Activated naive CD4-positive, alpha-beta T cell treated with anti-CD3 and anti-CD28 coated beads, Interleukin-2, amount 50 U/mL, for 72 hours (primary cell): ENCODE results near the gene CDK19. TPM values are rescaled to one million over a fixed set of nuclear protein-coding genes. Genes with fewer than 3 reads are reported as not detected.
A peak's percentile ranks its signal among the peaks of the same experiment; 100 is the strongest.

Source experiments
- ATAC-seq, 2 donors: fragments of 150-1000 bp; cut with Tn5 transposase; 2 replicates each; pipeline ENCODE4 v1.10.0; 2021; ENCODE audit warnings: mild to moderate bottlenecking in 2 of 2, moderate library complexity in 2 of 2
- DNase-seq, 2 donors: peaks; one replicate each; pipeline ENCODE4 v3.0.0; 2021 to 2022; ENCODE audit warnings: low spot score in 2 of 2
- H3K27ac Mint-ChIP-seq, 2 donors: one replicate each; pipeline ENCODE4 v1.8.0; 2022; ENCODE audit warnings: mild to moderate bottlenecking in 2 of 2, mixed read lengths in 2 of 2
- H3K36me3 Mint-ChIP-seq, 2 donors: one replicate each; pipeline ENCODE4 v1.8.0; 2022; ENCODE audit warnings: mixed read lengths in 2 of 2
- H3K9me3 Mint-ChIP-seq, 2 donors: one replicate each; pipeline ENCODE4 v1.8.0; 2022; ENCODE audit warnings: mixed read lengths in 2 of 2
- total RNA-seq, 2 donors: library from RNA; stranded (reverse); gene quantifications; one replicate each; pipeline ENCODE4 v1.2.3, GENCODE V29; 2022

CDK19 gene
- total RNA-seq, 2 donors from 2014 or later, result 14.3 to 17.9 TPM

DNA sequence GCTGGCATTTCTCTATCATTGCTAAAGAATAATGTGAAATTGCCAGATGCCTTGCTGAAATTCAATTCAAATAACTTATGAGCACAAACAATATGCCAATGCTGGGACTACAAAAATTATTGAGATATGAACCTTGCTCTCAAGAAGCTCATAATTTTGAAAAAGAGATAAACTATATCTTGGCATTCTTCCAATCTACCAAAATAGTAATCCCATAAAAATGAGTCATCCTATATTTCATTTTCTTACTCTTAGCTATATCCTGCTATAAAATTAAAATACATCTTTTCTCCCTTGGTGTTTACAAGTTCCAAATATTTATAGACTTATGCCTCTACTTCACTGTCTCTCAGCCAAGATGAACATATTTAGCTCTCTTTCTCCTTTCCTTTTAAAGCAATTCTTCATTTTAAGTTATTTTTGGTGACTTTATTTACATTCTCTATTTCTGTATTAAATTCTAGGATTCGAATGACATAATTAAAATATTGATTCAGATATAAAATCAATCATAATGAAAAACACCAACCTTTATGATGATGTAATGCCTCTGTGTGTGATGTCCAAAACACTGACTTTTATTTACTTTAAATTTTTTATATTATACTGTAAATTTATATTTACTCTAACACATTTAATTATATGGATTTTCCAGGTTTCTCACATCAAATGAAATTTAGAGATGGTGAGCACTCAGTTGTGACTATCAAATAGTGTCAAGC is 152.6 kb downstream of the CDK19 start:
- Mint-ChIP-seq H3K36me3 (no peaks in the 10 kb centered on the region), H3K9me3 (no peaks in the 10 kb centered on the region), H3K27ac (no peak overlapping the region)
- ATAC-seq, result no peak
- no peak for DNase-seq

GRCh38 chr6:110661414-110661813 is 153.9 kb downstream of the CDK19 start:
- Mint-ChIP-seq H3K9me3 (no peaks in the 10 kb centered on the region), H3K36me3 (no peaks in the 10 kb centered on the region), H3K27ac (no peak overlapping the region)
- DNase-seq (no peak), ATAC-seq (no peak)

GRCh38 chr6:110660066-110660655 is 155.1 kb downstream of the CDK19 start:
- H3K36me3 Mint-ChIP-seq, result no peaks in the 10 kb centered on the region
- H3K27ac Mint-ChIP-seq, result no peak overlapping the region
- DNase-seq (no peak), ATAC-seq (no peak)
- H3K9me3 Mint-ChIP-seq, result no peaks in the 10 kb centered on the region

DNA sequence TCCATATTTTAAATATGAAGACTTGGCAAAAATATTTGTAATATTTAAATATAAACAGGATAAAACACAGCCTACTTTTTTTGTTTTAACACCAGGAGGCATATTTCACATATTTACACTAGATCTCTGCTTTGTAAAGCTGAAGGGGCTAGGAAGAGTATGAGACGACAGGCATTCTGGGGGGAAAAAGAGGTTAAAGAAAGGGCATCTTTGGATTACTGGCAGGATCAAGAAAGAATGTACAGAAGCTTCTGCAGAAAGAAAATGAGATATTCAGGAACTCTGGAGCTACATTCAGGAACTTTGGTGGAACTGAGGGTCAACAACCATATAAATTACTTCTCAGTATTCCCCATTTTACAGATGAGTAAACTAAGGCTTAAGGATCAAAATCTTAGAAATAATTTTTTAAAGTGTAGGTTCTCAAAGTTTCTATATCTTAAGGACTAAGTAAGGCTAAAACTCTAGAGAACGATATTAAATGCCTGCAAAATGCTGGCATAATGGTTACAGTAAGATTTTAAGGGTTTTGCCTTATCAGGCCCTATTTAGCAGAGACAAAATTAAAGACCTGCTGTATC is 156.5 kb downstream of the CDK19 start:
- H3K36me3 Mint-ChIP-seq, result no peaks in the 10 kb centered on the region

GRCh38 chr6:110656492-110656891 is 158.8 kb downstream of the CDK19 start:
- Mint-ChIP-seq H3K36me3 (no peaks in the 10 kb centered on the region), H3K9me3 (no peaks in the 10 kb centered on the region), H3K27ac (no peak overlapping the region)
- no peak for DNase-seq
- ATAC-seq, result no peak

More for the DNA sequence above, 156.5 kb downstream of the CDK19 start:
- ATAC-seq (no peak), DNase-seq (no peak)
- Mint-ChIP-seq H3K9me3 (no peaks in the 10 kb centered on the region), H3K27ac (no peak overlapping the region)

DNA sequence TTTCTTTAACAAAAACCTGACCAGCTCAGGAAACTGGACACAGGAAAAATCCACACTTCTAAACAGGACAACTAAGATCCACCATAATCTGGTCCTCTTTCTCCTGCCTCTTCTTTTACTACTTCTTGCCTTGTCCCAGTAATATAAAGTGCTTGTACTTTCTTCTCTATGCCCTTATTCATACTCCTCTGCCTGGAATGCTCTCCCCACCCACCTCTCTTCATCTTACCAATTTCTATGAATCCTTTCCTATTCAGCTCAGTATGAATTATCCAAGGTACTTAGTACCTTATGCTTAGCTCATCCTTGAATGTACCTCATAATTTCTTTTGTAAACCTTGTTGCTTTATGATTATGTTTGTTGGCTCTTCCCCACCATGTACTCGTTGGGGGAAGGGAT is 159.4 kb downstream of the CDK19 start:
- no peaks in the 10 kb centered on the region for H3K36me3 Mint-ChIP-seq

GRCh38 chr6:110654096-110654820 is 161.0 kb downstream of the CDK19 start:
- Mint-ChIP-seq H3K36me3 (no peaks in the 10 kb centered on the region), H3K9me3 (no peaks in the 10 kb centered on the region), H3K27ac (no peak overlapping the region)
- ATAC-seq (no peak), DNase-seq (no peak)

More for the DNA sequence above, 159.4 kb downstream of the CDK19 start:
- no peak overlapping the region for H3K27ac Mint-ChIP-seq
- ATAC-seq, result no peak
- no peaks in the 10 kb centered on the region for H3K9me3 Mint-ChIP-seq
- DNase-seq, result no peak

GRCh38 chr6:110653381-110653780 is 161.9 kb downstream of the CDK19 start:
- ATAC-seq (no peak), DNase-seq (no peak)
- H3K9me3 Mint-ChIP-seq, result no peaks in the 10 kb centered on the region
- no peaks in the 10 kb centered on the region for H3K36me3 Mint-ChIP-seq
- no peak overlapping the region for H3K27ac Mint-ChIP-seq

GRCh38 chr6:110652520-110652919 is 162.7 kb downstream of the CDK19 start:
- DNase-seq (no peak), ATAC-seq (peak; percentile 22 to 58)
- Mint-ChIP-seq H3K9me3 (no peaks in the 10 kb centered on the region), H3K36me3 (no peaks in the 10 kb centered on the region), H3K27ac (no peak overlapping the region)

DNA sequence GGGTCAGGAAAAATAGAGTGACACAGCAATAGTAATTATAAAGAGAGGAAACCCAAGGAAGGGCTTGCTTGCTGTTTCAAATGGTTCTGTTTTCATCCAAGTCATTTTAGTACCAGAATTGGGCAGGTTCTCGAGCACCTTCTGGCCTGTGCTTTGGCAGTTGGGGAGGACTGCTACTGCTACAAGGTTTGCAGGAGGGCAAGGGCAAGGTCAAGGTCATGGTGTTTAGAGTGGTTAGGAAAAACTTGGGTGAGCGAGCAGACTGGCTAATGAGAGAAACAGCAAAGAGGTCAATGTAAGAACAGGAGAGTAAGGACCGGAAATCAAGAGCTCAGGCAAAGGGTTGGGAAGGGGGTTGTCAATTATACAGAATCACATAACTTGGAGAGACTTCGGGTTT is 164.5 kb downstream of the CDK19 start:
- ATAC-seq, result no peak

GRCh38 chr6:110649704-110650103 is 165.6 kb downstream of the CDK19 start:
- no peaks in the 10 kb centered on the region for H3K36me3 Mint-ChIP-seq
- no peaks in the 10 kb centered on the region for H3K9me3 Mint-ChIP-seq
- no peak overlapping the region for H3K27ac Mint-ChIP-seq

More for the DNA sequence above, 164.5 kb downstream of the CDK19 start:
- DNase-seq, result no peak
- Mint-ChIP-seq H3K36me3 (no peaks in the 10 kb centered on the region), H3K27ac (no peak overlapping the region), H3K9me3 (no peaks in the 10 kb centered on the region)

DNA sequence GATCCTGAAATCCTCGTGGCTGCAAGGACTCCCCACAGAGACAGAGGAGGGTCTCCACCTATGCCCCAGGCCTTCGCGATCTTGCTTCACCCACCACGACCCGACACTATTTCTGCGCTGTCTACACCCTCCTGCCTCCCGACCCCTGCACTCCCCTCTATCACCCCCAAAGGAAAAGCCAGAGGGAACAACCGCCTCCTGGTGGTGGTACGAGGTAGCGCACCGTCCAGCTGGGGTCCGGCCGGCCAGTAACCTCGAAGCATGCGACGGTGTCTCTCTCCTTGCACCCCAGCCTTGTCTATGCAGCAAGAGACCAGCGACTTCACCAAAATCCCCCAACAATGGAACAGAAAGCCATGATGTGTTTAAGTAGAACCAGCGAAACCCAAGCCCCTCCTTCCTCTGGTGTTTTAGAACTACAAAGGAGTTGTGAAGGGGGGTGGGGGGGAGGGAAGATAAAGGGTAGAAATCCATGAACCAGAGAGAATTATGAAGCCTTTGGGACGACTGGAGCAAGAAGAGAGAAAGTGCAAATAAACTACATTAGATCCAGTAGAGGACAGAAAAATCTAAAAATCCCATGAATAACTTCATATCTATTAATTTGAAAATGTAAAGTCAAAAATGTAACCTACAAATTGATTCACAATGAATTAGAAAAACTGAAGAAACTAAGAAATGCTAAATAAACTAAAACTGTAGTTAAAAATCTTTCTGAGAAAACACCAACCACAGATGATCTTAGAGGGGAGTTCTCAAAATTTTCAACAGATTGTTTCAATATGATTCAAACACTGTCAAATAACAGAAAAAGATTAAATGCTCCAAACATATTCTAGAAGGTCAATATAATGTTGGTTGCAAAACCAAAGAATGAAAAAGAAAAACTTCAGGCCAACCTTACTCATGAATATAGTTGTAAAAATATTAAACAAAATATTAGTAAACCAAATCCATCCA is 168.0 kb downstream of the CDK19 start:
- Mint-ChIP-seq H3K36me3 (no peaks in the 10 kb centered on the region), H3K9me3 (no peaks in the 10 kb centered on the region), H3K27ac (peak overlapping the region in 1 of 2 donors; percentile 73)
- DNase-seq, result peak in 1 of 2 donors; percentile 14
- no peak for ATAC-seq

More at GRCh38 chr6:110649704-110650103, 165.6 kb downstream of the CDK19 start:
- ATAC-seq, result no peak
- no peak for DNase-seq

DNA sequence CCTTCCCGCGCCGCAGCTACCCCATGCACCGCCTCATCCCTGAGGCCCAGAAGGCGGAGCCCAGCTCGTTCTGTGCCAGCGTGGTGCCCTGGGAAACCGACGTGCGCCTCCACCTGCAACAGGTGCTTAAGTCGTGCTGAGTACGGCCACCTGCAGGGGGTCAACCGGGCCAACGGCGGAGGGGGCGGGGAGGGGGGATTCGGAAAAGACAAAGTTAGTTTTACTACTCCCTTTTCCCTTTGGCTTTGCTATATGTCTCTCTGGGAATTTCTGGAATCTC is 168.9 kb downstream of the CDK19 start:
- ATAC-seq (no peak), DNase-seq (no peak)
- no peaks in the 10 kb centered on the region for H3K9me3 Mint-ChIP-seq
- H3K36me3 Mint-ChIP-seq, result no peaks in the 10 kb centered on the region
- H3K27ac Mint-ChIP-seq, result no peak overlapping the region

GRCh38 chr6:110645685-110646418 is 169.4 kb downstream of the CDK19 start:
- DNase-seq, result no peak
- no peaks in the 10 kb centered on the region for H3K36me3 Mint-ChIP-seq
- H3K9me3 Mint-ChIP-seq, result no peaks in the 10 kb centered on the region
- no peak overlapping the region for H3K27ac Mint-ChIP-seq
- ATAC-seq, result no peak

DNA sequence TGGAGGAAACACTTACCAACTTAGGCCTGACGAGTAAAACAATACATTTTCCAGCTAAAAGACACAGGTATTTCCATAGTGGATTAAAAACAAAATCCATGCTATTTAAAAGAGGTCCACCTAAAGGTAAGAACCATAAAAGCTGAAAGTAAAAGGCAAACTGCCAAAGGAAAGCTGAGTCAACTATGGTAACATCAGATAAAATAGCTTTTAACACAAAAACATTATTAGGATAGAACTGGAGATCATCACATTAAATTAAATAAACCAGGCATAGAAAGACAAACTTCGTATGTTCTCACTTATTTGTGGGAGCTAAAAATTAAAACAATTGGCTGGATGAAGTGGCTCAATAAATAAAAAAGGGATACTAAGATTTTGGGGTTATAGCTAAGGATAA is 172.1 kb downstream of the CDK19 start:
- DNase-seq (no peak), ATAC-seq (no peak)
- Mint-ChIP-seq H3K9me3 (no peaks in the 10 kb centered on the region), H3K36me3 (peaks cover 0 to 4% of the 10 kb centered on the region in 2 donors), H3K27ac (no peak overlapping the region)

GRCh38 chr6:110642711-110643110 is 172.6 kb downstream of the CDK19 start:
- no peak overlapping the region for H3K27ac Mint-ChIP-seq
- H3K9me3 Mint-ChIP-seq, result no peaks in the 10 kb centered on the region
- no peak for ATAC-seq
- DNase-seq, result no peak
- H3K36me3 Mint-ChIP-seq, result peaks cover 0 to 4% of the 10 kb centered on the region in 2 donors
